Mucosa of gallbladder (tissue), 1 donor: ENCODE results near the gene MAOA. TPM values are rescaled to one million over a fixed set of nuclear protein-coding genes. Genes with fewer than 3 reads are reported as not detected.
"Not testable (repeated sequence)": the region's sequence is repeated elsewhere in the genome, so short reads cannot be mapped to it uniquely, and the experiment has no call there.

ENCODE experiments used
- DNase-seq: peaks from one replicate; pipeline ENCODE4 v3.0.0-alpha.2; 2020; ENCODE audit warnings: low spot score
- total RNA-seq: library from RNA; stranded (reverse); gene quantifications from one replicate; pipeline ENCODE4 v1.2.1, GENCODE V29; 2021
- donor health status: DM: no; HTN: no; CAD: no.

MAOA gene
- 126 TPM for total RNA-seq

DNA sequence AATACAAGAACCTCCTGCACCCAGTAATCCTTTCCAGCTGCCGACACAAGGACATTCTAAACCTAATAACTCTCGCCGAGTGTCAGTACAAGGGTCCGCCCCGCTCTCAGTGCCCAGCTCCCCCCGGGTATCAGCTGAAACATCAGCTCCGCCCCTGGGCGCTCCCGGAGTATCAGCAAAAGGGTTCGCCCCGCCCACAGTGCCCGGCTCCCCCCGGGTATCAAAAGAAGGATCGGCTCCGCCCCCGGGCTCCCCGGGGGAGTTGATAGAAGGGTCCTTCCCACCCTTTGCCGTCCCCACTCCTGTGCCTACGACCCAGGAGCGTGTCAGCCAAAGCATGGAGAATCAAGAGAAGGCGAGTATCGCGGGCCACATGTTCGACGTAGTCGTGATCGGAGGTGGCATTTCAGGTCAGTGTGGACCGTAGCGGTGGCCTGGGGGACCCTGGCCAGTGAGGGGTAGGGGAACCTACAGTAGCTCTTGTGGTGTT lies at the start of gene MAOA:
TSS of gene MAOA (plus strand) at position 295 of the 490 bp plus-strand sequence. CDS start at position 338, 43 bp downstream.
- DNase-seq: peak; percentile 77

DNA sequence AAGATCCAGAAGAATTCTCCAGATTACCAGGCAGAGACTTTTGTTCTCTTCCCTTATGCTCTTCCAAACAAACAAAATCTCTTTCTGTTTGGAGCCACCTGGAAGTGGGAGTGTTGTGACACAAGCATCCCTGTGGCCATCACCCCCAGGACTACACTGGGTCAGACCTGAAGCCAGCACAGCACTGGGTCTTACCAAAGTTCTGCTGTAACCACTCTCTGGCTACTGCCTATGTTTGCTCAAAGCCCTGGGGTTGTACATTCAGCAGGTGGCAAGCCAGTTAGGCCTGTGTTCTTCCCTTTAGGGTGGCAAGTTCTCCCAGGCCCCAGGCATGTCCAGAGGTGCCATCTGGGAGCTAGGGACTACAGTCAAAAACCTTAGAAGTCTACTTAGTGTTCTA lies 43.7 kb upstream of the MAOA start:
- DNase-seq: no peak

DNA sequence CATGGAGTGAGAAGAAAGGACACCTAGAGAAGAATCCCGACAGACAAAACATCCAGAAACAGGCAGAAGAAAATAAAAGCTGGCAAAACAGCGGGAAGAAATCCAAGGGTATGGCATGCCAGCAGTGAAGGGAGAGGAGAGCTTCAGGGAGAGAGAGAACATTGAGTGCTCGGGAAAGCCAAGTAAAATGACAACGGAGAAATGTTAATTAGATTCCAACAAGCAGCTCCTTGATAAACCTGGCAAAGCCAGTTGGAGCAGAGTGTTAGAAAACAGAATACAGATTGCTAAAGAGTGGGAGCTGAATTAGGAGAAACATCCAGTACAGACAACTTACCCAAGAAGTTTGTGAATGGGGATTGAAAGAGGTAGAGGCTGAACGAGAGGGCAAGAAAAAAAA lies 40.4 kb upstream of the MAOA start:
- DNase-seq: no peak

DNA sequence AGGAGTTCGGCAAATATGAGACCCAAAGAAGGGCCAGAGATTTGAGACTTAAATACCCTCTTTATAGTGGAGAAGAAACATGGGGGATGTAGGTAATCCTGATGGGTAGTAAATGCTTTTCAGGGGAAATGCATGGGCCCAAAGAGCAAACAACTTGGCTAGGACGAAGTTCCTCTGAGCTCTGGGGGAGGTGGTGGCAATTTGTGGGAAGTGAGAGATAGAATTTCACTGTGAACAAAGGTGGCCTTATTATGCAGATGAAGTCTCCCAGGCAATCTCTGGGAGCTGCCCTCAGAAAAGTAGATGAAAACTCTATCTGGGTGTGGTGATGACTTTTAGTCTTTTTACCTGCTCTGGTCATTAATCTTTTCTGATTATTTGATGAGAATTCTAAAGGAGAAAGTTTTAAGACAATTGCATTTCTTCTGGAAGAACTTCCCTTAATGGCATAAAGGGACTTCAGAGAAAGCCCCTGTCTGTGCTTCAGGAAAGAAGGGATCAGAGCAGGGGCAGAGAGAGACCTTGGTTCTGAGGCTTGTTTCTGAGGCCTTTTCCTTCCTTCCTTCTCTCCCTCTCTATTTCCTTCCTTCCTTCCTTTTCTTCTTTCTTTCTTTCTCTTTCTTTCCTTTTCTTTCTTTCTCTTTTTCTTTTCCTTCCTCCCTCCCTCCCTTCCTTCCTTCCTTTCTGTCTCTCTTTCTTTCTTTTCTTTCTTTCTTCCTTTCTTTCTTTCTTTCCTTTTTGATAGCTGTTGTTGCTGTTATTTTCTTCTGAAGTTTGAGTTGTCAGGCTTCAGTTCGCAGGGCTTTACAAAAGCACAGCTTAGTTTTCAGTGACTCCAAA lies 37.5 kb upstream of the MAOA start:
- DNase-seq: no peak

DNA sequence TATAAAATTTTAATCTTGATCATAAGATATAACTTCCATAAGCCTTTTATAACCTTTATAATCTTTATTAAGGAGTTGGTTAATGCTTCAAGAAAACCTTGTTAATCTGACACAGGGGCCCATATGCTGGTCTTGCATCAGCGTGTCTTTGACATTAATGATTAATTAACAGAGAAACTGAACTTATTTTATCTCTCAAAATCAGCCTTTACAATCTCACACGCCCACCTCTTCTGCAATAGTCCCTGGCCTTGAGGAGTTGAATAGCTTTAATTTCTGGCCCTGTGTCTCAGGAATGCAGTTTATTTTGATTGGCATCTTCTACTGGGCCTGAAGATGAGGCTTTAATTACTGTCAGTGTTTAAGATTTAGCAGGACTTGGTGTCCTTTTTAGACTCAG lies 36.2 kb upstream of the MAOA start:
- not testable (repeated sequence) for DNase-seq

DNA sequence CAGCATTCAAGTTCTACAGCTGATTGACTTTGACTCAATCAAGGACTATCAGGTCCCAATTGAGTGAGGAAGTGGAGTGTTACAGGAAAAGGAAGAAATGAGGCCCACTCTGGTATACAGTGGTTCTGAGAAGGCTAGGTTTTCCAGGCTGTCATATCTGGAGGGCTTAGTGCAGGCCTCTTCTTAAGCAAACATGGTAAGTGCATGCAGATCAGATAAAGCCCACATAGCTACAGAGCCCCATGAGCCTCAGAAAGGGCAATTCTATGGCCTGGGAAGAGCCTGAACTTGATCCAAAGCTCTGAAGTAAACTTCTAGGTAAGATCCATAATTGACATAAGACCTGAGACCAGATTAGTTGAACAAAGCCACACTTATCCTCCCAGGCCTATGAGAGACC lies 29.0 kb upstream of the MAOA start:
- no peak for DNase-seq

DNA sequence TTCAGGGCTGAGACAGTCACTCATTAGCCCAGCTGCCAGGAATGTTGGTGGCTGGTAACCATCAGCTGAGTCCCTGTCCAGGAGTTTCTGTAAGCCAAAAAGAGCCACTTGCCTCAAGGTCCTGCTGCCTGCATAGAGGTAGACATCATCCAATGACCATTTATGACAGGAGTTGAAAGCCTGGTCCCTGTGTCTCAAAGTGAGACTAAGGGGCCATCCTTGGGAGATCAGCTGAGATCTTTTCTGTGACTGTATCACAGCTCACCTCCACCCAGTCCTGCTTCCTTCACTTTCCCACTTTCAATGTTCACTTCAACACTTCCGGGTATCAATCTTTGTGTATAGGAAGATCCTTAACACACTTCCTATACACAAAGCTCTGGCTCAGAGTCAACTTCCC lies 28.4 kb upstream of the MAOA start:
- DNase-seq: no peak

DNA sequence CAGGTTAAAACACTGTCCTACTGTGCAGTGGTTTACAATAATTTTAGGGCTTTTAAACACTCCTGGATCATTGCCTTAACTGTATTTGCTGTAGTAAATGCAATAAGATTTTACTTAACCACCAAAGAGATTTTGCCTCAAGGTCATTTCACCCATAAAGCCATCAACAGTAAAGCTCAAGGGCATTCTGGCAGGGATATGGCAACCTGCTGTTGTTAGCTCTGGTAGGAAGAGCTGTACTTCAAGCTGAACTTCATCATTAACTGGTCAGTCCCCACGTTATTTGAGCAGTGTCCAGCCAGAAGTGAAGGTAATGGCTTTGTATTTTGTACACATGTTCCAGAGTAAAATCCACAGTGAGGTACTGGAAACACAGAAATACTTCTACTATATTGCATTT lies 26.9 kb upstream of the MAOA start:
- no peak for DNase-seq

DNA sequence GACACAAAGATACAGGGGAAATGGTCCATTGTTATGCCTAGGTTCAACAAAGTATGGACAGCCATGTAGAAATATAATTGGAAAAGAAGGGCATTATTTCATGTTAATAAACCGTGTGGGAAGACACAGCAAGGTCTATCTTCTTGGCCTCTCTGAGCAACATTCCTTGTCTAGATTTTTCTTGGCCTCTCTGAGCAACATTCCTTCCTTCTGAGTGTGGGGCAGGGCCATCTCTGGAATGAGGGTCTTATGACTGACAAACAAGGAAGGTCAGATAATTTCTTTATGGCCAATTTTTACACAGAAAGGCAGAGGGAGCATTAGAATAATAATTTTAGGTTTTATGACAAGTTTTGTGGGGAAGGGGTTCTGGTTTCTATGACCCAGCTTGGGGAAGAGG lies 24.3 kb upstream of the MAOA start:
- DNase-seq: no peak

DNA sequence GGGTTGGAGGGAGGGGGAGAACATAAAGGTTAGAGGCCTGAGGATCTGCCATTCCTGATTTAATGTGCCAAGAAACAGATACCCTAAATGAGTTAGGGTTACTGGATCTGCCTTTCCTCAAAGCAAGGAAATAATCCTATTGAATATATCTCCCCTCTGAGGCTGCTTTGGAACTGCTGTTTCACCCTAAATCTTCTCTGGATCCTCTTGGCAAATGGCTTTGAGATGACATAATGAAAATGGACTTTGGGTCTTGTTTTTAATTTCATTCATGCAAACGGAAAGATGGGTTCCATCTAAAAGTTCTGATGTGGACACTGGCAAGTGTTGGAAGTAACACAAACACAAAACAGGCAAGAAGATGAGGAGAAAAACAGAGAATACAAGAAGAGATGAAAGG lies 23.0 kb upstream of the MAOA start:
- no peak for DNase-seq

DNA sequence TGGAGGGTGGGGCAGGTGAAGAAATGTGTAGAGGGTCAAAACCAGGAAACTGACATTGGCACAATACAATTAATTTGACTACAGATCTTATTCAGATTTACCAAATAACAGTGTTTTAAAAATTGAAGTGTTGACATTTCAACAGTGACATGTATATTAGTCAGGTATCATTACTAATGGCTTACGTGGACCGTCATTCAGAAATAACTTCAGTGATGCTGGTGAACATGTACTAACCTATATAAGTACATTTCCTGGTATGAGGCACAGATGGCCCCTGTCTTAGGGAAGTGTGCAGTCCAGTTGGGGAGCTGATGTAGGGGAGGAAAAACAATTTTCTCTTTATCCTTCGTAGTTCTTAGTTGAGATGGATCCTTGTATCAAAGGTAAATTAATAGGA lies 22.3 kb upstream of the MAOA start:
- no peak for DNase-seq

DNA sequence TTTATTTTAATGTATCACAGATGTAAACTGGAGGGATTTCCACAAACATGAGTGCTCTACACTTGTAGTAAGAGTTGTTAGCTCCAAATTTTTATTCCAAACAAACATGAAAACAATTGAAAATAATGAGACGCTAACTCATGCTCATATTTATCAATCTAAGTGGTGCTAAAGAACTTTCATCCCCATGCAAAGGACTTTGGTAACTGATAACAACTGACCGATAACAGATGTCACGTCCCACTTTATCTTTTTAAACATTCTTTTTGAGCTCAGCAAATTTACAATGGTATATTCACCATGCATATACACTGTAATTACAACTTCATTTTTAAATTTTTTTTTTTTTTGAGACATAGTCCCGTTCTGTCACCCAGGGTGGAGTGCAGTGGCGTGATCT lies 15.6 kb upstream of the MAOA start:
- DNase-seq: no peak

DNA sequence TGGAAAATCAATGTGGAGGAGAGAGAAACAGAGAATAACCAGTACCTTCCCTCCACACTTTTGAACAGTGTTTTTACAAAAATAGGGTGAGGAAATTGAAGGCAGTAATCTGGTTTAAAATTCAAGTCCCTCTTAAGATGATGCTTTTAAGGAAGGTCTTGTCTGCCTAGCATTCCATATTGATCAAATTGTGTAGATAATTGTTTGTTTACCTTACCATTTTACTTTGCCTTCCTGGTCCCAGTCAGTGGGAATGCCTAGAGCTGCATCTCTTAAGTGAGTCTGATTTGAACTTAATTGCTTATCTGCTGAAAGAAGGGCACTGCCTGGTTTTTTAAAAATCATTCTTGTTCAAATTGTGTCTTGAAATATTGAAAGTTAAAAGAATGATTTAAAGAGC lies 14.4 kb upstream of the MAOA start:
- no peak for DNase-seq

DNA sequence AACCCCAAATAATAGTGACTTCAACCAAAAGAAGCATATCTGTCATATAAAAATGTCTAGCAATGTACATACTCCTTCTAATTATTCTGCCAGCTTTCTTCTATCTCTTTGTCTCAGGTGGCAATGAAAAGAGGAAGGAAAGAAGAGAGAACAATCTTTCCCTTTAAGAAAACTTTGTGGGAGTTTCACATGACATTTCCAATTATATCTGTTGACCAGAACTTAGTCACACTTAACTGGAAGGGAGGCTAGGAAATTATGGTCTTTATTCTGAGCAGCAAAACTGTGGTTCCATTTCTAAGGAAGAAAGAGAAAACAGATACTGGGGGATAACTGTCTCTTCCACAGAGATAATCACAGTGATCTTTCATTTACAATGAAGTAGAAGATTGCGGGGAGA lies 12.9 kb upstream of the MAOA start:
- DNase-seq: no peak

DNA sequence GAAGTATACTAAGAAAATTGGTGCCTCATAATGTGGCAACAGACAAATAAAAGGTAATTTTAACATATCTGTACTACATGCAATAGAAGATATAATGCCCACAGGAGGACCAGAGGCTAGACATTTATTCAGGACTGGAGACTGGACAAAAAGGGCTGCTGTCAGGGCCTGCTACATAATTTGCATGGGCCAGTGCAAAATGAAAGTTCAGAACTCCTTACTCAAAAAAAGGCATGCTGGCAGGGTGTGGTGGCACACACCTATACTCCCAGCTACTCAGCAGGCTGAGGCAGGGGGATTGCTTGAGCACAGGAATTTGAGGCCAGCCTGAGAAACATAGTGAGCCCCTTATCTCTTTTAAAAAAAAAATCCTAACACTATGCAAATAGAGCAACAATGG lies 12.4 kb upstream of the MAOA start:
- DNase-seq: no peak

DNA sequence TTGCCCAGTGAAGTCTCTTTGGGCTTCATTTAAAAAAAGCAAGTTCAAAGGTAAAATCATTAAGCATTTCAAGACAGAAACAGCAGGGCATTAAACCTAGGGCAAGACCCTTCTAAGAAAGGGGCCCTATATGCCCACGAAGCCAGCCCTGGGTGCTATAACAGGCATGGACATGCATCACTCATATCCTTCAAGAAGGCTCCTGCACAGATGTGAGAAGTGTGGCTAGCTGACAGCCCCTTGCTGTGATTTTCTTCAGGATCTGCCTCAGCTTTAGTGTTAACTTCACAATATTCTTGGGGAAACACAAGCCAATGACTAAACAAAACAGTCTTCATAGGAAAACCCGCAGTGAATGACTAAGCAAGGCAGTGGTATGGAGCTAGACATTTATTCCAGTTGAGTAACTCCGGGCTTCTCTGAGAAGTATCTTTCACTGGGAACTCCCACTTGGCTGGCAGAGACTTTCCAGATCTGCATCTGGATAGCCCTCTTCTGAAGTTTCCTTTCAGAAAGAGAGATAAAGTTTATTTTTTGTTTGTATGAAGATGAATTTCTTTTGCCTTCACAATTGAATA lies 11.9 kb upstream of the MAOA start:
- DNase-seq: no peak

DNA sequence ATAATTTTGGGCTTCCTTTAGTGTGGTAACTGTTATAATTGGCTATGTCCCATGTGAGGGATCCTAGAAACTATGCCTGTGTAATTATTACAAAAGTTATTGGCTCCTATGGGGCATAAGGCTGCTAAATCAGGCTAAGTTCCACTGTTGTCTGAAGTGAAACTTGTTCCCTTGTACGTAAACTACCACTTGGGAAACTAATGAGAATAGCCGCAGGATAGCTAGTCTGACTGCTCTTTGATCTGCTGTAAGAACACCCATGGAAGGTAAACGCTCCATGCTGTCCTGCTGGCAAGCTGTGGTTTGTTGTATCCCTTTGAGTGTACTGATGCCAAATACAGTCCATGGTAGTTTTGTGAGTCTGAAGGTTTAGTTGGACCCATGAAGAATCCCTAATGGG lies 9.3 kb upstream of the MAOA start:
- DNase-seq: no peak

DNA sequence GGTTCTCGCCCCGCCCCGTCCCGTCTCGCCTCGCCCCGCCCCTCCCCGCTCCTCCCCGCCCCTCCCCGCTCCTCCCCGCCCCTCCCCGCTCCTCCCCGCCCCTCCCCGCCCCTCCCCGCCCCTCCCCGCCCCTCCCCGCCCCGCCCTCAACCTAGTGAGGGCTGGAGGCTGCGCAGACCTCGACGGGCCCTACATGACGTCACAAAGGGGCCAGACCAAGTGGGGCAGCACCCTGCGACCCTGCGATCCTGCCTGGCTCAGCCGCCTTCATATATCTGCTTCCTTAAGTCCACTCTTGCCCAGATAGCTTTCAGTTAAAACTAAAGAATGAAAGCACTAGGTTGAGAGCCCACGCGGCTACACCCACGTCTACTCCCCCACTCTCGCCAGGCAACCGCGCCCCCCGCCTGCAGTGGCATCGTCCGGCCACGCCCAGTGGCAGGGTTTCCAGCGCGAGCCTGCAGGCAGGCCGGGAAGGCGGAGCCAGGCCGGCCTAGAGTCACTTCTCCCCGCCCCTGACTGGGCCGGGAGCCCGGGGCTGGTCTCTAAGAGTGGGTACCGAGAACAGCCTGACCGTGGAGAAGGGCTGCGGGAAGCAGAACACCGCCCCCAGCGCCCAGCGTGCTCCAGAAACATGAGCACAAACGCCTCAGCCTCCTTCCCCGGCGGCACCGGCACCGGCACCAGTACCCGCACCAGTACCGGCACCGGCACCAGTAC lies 1.5 kb upstream of the MAOA start:
- DNase-seq: peak; percentile 94

DNA sequence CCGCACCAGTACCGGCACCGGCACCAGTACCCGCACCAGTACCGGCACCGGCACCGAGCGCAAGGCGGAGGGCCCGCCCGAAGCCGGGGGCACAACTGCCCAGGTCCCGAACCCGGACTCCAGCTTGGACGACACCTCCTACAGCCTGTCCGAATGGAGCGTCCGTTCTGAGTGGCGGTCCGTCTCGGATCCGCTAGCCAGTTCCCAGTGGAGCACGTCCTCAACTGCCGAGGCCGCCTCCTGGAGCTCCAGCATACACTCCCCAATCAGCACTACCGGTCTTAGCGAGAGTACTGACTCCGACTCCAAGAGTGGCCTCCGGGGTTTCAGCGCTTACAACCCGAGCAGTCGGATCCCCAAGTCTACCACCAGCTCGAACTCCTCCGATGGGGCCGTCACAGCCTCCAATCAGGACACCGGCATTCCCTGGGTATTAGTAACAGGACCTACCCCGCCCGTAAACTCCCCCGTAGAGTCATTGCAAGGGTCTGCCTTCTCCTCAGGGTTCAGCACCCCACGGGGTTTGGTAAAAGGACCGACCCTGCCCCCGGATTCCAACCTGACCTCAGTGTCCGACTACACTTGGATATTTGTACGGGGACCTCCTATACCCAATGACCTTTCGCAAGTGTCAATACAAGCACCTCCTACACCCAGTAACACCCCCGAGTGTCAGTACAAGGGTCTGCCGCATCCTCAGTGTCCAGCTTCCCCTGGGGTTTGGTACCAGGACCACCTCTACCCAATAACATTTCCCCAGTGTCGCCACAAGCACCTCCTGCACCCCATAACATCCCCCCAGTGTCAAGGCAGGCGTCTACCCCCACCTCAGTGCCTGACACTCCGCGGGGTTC lies 721 bp upstream of the MAOA start:
- DNase-seq: peak; percentile 25

DNA sequence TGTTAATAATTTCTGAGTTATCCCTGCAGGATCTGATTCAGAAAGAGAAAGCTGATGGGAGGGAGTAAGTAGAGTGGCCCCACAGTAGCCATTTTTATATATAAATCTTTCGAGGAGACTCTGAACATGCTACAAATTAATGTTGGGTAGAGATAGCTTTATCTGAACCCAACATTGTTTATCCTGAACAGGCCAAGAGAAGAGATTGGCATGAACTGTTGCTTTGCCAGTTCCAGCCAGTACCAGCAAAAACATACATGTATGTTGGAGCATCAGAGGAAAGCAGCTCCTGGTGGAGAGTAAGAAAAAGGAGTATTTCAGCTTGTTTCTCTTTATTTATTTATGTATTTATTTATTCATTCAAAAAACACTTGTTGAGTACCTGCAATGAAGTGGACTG lies 1.6 kb downstream of the MAOA start:
- DNase-seq: no peak

DNA sequence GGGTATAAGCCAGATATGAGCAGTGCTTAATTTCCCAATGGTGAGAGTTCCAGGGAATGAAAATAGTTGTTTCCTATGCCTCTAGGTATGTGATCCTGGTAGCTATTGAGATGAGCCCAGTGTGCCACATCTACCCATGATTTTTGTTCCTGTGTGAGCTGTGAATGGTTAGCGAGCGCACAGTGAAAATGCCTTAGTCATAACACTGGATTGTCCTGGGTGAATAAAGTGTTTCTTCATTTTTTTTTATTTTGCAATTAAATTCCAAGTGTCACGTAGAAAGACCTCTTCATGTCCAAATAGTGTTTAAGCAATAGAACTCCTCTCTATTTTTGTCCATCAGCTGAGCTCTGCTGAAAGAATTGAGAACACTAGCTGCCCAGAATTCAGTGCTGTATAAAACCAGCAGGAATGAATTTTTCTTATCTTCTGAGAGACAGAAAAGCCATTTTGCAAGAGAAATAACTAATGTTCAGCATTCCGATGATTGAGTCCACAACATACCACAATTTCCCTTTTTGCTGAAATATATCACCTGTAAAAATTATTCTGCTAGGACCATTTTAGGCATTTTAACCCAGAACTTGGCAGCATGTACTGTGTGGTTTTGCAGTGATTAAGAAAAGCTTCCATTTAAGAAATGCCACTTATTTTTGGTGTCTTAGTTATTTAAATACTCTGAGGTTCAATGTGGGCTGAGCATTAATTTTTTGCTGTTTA lies 5.6 kb downstream of the MAOA start:
- DNase-seq: no peak
